Left renal cortex interstitium (tissue), 4 donors: ENCODE measurements around the gene PATJ. TPM values are rescaled to one million over a fixed set of nuclear protein-coding genes. Genes with fewer than 3 reads are reported as not detected.
"Not testable (repeated sequence)": the region's sequence is repeated elsewhere in the genome, so short reads cannot be mapped to it uniquely, and the experiment has no call there.

Source experiments
- DNase-seq, 4 donors: peaks; one replicate each; pipeline ENCODE4 v3.0.0-alpha.2; 2013; ENCODE audit warnings: low read depth in 4 of 4, low spot score in 2 of 4, missing footprints in 1 of 4
- polyA plus RNA-seq, 4 donors: library from polyadenylated mRNA; unstranded; fragments of 120-200 nt; gene quantifications; one replicate each; pipeline ENCODE4 v1.2.1, GENCODE V29; 2013; ENCODE audit not compliant: insufficient read length in 4 of 4

PATJ gene
- polyA plus RNA-seq, 4 donors = 33.0 to 61.4 (median 48.7) TPM

GRCh38 chr1:61743431-61743705 lies 1.1 kb downstream of the PATJ start:
- no peak for DNase-seq

GRCh38 chr1:61743716-61744580 lies 1.7 kb downstream of the PATJ start:
- DNase-seq = no peak

DNA sequence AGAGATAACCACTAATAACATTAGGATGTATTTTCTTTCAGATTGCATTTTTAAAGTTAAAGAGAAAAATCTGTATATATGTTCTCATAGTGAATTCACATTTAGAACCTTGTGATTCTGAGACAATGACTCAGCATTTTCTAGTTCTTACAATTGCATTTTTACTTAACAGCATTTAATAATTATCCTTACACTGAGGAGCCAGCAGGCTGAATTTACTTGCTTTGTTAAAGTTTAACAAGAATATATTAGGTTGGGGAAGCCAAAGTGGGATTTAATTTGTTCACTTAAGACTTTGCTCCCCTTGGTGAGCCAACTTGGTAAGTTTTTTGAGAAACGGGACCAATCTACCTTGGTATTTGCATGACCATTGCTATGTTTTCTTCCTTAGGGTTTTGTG lies 4.5 kb downstream of the PATJ start:
- DNase-seq = no peak

DNA sequence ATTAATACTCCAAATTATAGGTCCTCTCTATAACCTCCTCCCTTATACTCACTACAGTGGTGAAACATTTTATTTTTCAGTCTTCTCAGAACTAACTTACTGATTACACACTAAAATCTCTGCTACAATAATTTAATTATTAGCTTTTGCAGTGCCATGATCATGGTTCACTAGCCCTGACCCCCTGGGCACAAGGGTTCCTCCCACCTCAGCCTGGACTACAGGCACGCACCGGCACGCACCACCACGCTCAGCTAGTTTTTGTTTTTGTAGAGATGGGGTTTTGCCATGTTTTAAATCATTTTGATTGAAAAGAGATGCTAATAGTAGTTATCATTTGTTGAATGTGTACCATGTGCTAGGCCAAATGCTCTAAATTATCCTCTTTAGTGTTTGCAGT lies 6.3 kb downstream of the PATJ start:
- no peak for DNase-seq

DNA sequence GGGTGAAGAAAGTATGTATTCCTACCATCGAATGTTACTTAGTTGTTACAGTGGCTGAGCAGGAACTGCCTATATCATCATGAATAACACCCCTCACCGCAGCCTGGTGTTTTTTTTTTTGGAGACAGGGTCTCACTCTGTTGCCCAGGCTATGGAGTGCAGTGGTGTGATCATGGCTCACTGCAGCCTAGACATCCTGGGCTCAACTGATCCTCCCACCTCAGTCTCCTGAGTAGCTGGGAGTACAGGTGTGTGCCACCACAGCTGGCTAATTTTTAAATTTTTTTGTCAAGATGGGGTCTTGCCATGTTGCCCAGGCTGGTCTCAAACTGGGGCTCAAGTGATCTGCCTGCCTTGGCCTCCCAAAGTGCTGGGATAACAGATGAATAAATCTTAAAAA lies 7.3 kb downstream of the PATJ start:
- no peak for DNase-seq

DNA sequence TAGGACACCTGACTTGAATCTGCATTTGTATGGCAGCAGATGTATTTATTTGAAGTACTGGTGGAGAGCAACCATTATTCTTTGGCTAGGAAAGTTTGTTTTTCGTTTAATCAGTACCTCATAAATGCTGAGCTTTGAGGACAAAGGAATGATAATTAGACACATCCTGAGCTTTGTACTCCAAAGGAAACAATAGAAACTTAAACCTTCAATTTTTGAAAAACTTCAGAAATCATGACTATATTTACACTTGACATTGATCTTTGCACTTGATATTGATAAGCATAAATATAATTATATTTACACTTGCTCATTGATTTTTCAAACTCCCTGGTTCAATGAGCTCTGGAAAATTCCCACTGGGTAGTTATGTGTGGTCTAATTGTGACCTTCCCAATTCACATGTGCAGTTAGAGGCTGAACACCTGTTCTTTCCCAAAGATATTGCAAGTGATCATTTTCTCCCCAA lies 10.7 kb downstream of the PATJ start:
- DNase-seq = no peak

GRCh38 chr1:61753998-61754508 lies 11.8 kb downstream of the PATJ start:
- no peak for DNase-seq

- no peak for DNase-seq
These were observed 12.3 kb downstream of the PATJ start for GRCh38 chr1:61754545-61754944.

DNA sequence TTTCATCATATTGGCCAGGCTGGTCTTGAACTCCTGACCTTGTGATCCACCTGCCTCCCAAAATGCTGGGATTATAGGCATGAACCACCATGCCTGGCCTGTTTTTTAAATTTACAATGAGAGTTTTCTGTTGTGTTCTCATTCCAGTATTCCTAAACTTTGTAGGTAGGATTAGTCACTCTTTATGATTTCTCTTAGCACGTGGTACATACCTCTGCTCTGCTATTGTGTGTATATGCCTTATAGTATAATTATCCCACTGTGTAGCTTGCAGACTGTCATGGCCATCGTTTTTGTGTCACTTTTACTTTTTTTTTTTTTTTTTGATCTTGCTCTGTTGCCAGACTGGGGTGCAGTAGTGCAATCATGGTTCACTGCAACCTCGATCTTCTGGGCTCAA lies 14.5 kb downstream of the PATJ start:
- DNase-seq = no peak

DNA sequence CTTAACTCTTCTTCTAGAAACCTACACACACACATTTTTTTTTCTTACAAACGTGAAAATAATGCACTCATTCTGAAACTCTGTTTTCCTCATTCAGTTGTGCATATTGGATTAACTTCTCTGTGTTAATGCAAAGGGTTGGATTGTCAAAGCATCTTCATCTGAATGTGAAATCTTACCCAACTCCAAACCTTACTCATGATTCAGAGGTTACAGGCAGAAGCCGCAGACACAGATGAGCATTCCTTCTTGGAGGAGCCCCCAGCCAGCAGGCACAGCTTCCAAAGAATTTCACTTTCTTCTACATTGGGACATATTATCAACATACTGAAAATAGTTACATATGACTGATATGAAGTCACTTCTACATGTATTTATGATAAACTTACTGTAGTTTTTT lies 15.7 kb downstream of the PATJ start:
- no peak for DNase-seq

- DNase-seq = no peak
These were observed 27.9 kb downstream of the PATJ start for GRCh38 chr1:61770131-61770530.

DNA sequence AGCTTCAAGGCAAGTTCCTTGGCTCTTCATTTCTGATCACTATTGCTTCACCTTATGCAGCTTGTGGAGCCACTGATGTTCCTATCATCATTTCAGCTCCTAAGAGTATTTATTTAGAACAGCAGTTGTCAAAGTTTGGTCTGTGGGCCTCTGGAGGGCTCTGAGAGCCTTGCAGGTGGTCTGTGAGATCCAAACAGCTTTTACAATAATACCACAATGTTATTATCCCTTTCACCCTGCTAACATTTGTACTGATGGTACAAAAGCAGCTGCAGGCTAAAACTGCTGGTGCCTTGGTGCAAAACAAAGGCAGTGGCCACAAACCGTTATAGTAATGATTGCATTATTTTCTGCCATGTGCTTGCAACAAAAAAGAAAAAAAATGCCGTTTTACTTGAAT lies 33.8 kb downstream of the PATJ start:
- DNase-seq = no peak

DNA sequence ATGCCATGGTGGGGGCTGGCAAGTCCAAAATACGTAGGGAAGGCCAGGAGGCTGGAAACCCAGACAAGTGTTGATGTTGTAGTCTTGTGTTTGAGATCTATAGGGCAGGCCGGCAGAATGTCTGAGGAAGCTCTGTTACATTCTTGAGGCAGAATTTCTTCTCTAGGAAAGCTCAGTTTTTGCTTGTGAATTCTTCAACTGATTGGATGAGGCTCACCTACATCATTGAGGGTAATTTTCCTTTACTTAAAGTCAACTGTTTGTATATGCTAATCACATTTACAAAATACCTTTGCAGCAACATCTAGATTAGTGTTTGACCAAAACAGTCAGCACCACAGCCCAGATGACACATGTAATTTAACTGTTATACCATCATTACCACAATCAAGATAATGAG lies 37.0 kb downstream of the PATJ start:
- DNase-seq = no peak

DNA sequence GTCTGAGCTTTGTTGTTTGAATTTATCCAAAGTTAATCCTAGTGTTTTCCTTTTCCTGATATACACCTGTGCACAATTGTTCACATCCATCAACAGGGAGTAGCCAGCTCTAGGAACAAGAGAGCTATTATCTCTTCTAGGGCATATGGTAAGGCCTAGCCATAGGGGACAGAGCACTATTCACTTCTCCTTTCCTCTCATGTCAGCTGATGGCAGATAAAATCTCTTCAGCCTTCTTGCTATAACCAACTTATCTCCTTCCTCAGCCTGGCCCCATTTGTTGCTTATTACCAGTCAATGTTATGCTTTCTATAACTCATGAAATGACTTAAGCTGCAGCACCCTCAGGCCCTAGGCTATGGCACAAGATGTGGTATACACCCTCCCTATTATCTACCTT lies 38.9 kb downstream of the PATJ start:
- DNase-seq = no peak

DNA sequence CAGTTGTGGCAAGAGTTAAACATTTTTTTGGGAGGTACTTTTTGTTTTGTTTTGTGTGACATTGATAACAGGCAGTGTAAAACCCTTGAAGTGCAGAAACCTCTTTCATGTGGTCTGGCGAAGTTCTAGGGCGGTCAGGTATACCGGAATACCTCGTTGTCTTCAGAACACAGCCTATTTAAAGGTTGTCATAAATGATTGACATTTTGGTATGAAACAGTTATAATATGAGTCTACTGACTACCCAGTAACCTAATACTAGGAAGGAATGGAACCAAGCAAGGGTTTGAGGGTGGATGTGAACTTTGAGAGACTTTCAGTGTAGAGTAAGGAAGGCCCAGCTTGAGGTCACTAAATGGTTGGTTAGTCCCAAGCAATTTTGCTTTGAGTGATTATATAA lies 40.5 kb downstream of the PATJ start:
- no peak for DNase-seq

GRCh38 chr1:61784726-61785125 lies 42.4 kb downstream of the PATJ start:
- no peak for DNase-seq

DNA sequence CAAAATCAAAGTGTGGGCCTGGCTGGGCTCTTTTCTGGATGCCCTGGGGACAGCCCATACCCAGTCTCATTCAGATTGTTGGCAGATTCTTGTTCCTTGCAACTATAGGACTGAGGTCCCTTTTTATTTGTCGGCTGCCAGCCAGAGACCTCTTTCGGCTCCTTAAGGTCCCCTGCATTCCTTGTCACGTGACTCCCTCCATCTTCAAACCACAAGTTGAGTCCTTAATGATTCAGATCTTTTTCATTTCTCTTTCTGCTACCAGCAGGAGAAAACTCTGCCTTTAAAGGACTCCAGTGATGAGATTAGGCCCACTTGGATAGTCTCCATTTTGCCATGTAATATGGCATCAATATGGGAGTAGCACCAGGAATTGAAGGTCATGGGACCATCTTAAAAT lies 48.6 kb downstream of the PATJ start:
- DNase-seq = no peak

GRCh38 chr1:61797045-61797755 lies 54.9 kb downstream of the PATJ start:
- no peak for DNase-seq

DNA sequence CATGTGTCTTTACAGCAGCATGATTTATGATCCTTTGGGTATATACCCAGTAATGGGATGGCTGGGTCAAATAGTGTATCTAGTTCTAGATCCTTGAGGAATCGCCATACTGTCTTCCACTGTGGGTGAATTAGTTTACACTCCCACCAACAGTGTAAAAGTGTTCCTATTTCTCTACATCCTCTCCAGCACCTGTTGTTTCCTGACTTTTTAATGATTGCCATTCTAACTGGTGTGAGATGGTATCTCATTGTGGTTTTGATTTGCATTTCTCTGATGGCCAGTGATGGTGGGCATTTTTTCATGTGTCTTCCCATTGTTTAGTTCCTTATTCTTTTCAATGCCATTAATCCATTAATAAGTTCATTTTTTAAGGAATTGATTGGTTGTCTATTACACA lies 58.8 kb downstream of the PATJ start:
- not testable (repeated sequence) for DNase-seq

DNA sequence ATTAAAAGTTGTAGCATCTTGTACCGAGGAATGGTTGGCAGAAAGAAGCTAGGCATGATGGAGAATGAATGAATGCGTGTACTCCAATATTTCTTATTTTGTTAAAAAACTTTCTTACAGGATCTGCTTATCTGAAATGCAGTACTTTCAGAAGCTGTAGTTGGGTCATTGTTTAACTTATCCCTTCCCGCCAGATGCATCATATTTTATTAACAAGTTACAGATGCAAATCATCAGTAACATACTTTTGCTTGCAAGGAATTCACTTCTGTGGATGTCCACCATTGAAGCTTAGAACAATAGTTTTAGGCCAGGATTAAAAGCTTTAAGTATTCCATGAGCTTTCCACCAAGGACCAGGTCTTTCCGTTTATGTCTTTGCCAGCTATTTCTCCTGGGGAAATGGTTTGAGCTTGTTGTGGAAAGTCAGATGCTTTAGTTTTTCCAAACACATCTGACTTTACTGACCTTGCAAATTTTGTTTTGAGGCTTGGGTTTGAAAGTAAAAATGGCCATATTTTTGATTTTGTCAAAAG lies 65.4 kb downstream of the PATJ start:
- no peak for DNase-seq

GRCh38 chr1:61808321-61808720 lies 66.0 kb downstream of the PATJ start:
- no peak for DNase-seq

GRCh38 chr1:61808968-61809367 lies 66.7 kb downstream of the PATJ start:
- no peak for DNase-seq
